Measurements from ENCODE around the gene HOXA7. TPM values are rescaled to one million over a fixed set of nuclear protein-coding genes. Genes with fewer than 3 reads are reported as not detected.

HOXA7 gene
- total RNA-seq, result not detected
- long read RNA-seq, result 0 reads

DNA sequence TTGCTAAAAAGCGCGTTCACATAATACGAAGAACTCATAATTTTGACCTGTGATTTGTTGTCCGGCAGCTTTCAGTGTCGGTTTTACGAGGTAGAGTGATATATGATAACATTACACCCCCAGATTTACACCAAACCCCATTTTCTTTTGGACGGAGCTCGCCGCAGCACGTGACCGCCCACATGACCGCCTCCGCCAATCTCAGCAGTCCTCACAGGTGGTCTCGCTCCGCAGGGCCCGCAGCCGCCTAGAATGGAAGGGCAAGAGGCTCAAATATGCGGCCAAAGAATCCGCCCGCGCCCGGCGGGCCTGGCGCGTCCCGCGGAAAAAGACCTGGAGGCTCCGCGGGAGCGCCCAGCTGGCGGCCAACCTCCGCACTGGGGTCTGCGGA, at the start of gene HOXA7:
HOXA7 (minus strand) TSS at position 168 of the 391 bp plus-strand sequence; CDS start at position 38, 130 bp downstream.
- no peak for DNase-seq (ENCODE audit: low spot score)
- intact Hi-C loops (cut with DNase I), result no loop called here

DNA sequence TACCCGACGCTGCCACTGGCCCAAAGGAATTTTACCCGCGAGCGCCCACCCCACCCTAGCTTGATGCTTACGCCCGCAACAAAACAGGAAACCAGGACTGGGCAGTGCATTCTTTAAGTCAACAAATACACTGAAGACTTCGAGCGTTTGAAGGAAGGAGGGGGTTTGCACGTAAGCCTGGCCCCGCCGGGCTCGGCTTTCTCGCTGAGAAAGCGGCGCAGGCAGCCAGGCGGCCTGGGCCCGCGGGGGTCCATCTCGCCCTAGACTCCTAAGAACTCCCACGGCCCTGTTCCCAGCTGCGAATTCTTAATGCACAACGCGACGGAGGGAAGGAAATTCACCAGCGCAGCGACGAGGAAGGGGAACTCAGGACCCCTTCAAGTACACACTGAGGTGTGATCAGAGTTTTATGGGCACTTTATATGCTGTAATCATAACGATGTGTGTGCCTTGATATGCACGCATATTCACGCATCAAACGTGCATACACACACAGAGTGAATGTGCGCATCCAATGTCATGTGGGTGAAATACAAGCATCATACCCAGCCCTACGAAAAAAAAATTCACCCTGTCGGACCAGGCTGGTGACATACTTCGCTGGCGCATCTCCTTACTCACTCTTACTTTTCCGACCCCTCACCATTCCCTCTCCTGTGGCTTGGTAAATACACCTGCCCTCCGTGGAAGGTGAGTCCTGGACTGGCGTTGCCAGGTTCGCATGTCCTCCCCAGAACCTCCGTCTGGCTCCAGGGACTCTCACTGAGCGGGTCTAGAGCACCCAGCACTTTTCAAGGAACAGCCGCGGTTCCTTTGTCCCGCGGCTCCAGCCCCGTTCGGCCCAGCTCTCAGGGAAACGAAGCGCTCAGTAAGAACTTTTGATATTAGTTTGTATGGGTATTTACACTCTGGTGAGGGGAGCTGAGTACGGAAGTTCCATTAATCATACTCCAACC, 49.1 kb upstream of the HOXA7 start:
- intact Hi-C loops (cut with DNase I), result no loop called here
- no peak for DNase-seq (ENCODE audit: low spot score)

DNA sequence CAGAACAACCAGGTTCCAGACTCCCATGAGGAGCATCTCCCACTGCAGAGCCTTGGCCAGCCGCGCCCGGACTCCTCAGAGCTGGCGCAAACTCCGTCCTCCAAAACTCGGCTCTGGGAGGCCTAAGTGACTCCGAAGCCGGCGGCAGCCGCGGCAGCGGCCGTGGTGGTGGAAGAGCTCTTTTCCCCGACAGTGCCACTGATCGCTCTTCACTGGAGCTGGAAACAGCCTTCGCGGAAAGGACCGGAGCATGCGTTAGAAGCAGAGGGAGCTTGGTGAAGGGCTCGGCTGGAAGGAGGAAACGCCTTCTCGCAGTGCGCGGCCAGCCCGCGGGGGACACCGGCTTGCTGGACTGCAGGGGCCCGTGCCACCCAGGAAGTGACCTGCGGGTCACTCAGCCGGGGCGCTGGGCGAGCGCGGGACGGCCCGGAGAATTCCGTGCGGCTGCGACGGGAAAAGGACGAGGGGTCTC, 48.4 kb upstream of the HOXA7 start:
- DNase-seq (ENCODE audit: low spot score), result peak; percentile 60
- intact Hi-C loops (cut with DNase I), result no loop called here

DNA sequence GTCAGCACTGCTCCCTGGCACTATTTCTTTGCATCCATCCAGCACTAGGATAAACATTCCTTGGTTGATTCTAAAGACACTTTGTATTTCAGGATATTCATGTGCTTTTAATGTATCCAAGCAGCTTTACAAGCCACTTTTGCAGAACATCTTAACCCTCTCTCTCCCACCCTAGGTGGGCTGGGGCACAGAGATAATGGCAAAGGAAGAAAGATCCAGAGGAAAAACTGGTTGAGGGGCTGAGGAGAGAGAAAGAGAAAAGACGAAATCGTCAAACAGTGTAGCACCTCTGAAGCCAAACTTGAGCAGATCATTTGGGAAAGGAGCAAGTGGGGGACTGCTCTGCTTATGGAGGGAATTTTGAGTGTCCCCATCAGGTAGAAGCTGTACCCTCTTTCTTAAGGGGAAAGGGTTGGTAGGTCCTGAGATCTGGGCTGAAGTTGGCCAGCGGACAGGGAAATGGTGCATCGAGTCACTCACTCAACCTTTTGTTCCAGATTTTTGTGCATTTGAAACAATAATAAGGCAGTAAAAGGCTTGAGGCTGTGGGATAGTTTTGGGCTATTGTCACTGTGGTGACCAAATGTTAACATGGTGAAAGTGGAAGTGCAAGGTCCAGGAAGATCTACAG, 47.6 kb upstream of the HOXA7 start:
- intact Hi-C loops (cut with DNase I), result no loop called here
- no peak for DNase-seq (ENCODE audit: low spot score)

DNA sequence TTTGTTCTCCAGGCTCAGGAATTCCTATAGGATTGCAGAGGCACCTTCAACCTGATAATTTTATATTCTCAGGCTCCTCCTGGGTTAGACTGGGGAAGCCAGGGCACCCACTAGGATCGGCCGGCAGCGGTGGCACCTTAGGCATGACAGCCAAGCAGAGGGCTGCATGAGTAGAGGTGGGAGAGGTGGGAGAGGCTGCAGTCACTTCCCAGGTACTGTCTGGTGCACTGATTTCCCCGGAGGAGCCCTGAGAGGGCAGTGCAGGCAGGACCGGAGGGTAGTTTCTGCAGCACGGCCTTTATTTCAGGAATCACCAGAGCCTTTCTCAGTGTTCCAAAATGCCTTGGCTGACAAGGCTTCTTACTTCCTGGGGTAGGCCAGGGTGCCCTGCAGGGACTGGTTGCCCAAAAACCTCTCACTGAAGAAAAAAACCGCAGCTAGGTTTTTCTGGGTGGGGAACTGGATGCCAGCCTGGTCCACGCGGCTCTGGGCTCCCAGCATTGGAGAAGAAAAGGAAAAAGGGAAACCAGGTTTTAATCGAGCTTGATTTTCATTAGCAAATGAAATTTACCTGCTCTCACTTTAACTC, 47.0 kb upstream of the HOXA7 start:
- no peak for DNase-seq (ENCODE audit: low spot score)
- intact Hi-C loops (cut with DNase I), result no loop called here

DNA sequence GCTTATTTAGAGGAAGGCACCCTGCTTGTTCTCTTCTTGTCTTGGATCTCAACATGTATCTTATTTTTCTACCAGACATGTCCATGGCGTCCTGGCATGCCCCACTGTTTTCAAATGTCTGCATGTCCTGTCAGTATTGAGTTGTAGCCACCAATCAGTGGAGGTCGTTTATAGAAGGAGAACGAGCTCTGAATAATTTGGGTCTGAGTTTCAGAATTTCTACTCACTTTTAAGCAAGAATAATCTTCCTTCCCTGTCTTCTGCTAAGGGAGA, 46.3 kb upstream of the HOXA7 start:
- intact Hi-C loops (cut with DNase I), result no loop called here

DNA sequence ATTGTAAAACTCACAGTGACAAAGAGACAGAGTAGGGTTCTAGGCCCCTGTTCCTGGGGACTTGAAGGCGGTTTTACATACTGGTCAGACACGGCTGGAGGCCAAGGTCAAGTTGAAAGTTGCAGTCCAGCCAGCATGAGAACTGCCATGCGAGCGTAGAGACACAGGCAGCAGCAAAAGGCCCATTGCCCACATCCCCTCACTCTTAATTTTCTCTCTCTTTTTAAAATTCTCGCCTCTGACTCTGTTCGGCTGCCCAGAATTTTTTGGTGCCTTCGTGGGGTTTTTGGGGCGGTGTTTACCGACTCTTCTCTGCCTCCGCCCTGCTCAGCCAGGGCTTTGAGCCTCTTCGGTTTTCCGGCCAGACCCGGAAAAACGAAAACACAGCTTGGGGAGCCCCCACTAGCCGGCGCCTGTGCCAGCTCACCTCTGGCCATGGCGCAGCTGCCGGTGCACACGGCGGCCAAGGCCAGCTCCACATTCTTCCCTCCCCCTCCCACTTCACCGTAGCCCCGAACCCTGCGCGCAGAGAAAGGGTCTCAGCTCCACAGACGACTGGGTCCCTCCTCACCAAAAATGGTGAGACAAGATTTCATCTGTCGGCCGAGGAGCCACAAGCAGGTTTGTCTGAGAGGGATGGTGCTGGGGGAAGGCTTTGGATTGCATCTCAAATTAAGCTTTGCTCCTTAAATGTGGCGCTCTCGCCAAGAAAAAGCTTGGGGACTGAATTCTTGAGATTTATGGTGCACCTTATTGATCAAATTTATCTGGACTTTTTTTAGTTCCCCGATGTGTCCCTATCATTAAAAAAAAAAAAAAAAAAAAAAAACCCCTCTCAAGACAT, 45.8 kb upstream of the HOXA7 start:
- intact Hi-C loops (cut with DNase I), result no loop called here
- peak; percentile 66 for DNase-seq (ENCODE audit: low spot score)

More for the DNA sequence above, 46.3 kb upstream of the HOXA7 start:
- DNase-seq (ENCODE audit: low spot score), result no peak

DNA sequence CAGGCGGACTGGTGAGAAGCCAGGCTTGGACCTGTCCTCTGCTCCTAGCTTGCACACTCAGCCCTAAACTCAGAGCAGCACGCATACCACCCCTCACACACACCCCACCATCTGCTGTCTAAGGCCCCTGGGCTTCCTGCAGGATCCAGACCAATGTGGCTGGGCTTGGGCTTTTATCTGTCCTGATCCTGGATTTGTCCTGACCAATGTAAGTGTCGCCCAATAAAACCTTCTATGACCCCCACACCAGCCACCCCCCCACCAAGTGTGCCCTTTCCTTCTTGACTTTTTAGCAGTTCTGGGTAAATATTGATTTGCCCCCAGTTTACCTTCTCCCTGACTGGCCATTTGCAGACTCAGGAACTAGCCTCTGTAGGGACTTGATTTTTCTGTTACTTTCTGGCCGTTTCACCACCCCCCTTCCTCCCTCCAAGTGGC, 45.1 kb upstream of the HOXA7 start:
- DNase-seq (ENCODE audit: low spot score), result peak; percentile 54
- intact Hi-C loops (cut with DNase I), result no loop called here

DNA sequence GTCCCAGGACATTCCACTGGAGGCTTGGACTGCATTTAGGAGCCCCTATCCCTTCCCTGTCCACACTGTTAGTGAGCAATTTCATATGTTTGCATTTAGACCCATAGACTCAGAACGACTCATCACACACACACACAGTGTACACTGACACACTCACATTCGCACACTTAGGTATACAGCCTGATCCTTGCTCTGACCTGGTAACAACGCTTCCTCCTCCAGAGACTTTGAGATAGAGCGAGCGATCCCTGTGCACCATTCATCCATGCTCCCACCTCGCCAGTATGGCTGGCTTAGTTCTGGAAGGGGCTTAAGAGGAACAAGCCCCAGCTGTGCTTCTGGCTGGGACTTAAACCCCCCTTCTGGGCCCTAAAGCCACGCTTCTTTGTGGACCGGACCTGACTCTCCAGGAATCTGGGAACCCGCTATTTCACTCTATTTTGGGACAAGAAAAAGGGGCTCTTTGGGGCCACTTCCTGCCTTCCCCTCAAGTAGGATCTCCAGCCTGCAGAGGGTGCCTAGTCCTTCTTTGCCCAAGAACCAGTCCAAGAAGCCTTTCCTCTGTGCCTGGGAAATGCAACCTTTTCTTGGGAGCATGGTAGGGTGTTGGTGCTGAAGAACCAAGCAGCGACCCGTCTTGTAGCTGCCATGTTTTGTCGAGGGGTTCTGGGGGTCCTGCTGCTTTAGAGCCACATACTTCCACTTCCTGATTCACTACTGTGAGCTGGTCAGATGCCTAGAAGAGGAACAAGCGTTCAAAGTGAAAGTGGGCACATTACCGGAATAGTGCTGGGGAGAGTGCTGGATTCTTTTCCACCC, 44.5 kb upstream of the HOXA7 start:
- DNase-seq (ENCODE audit: low spot score), result peak; percentile 44
- intact Hi-C loops (cut with DNase I), result no loop called here

DNA sequence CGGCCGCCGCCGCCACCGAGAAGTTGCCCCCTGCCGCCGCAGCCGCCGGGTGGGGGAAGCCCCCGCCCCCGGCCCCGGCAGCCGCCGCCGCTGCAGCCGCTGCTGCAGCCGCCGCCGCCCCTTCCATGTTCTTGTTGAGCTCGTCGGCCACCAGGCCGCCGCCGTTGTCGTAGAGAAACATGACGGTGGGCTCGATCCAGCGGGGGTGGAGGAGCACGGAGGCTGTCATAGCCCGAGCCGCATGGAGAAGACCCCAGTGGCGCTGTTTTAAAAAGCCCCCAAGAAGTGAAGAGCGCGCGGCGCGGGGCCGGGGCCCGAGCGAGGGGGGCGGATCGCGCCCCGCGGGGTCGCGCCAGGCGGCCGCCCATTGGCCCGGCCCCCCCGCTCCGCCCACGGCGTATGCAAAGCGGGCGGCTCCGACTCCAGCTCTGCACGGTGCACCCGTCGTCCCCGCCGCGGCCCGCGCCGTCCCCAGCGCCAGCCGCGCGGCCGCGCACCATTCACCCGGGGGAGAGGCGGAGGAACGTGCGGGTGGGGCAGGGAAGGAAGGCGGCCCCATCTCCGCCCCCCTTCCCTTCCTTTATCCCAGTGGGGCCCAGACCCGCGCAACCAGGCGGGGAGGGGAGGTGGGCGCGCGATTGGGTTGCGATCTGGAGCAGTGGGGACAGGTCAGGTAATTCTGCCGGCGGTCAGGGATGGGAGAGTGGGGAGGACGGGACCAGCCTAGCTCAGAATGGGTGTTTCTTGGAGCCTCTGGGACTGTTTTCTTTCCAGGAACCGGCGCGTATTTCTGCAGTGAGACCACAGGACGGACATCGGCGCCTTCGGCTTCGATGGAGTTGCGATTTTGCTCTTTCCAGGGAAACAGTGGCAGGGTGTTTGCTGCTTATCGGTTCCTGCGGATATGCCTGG, 43.6 kb upstream of the HOXA7 start, which contains the start of gene HOXA13:
HOXA13 (minus strand) TSS at position 243 of the 912 bp plus-strand sequence; CDS start at position 229, 14 bp downstream.
- intact Hi-C loops (cut with DNase I), result loop anchor here (5.0 to 10.0 kb wide), 3 partner anchors 722 to 895 kb away; no protein-coding TSS in a partner anchor
- DNase-seq (ENCODE audit: low spot score), result peak; percentile 61

DNA sequence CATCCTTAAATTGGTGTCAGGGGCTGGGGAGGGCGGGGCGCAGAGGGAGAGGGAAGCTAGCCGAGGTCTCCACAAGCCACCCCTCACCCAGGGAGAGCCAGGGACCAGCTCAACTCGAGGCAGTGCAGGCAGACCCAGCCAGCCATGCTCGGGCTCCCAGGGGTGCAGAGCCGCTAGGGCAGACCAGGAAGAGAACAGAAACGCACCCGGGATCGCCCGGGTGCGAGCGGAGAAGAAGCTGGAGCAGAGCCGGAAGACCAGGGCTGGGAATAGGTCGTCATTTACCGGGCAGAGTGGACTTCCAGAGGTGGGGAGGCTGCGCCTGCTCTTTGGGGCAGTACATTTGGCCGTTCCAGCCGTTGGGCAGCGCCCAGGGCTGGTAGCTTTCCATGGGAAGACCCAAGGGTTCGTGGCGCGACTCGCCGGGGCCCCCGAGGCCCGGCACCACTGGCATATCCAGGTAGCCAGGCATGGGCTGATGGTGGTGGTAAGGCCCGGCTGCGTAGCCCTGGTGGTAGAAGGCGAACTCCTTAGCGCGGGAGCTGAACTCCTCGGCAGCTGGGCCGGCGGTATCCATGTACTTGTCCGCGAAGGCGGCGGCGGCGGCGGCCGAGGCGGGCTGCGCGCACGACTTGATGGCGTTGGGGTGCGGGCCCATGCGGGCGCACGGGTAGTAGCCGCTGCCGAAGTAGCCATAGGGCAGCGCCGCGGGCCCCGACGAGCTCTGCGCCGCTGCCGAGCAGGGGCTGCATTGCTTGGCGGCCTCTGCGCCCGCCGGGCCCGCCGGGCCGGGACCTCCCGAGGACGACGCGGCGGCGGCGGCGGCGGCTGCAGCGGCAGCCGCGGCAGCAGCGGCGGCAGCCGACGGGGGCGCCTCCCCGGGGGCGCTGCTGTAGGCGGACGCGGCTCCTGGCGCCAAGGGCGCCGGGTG, 42.7 kb upstream of the HOXA7 start:
- peak; percentile 55 for DNase-seq (ENCODE audit: low spot score)
- intact Hi-C loops (cut with DNase I), result loop anchor here (5.0 to 10.0 kb wide), 3 partner anchors 723 to 896 kb away; no protein-coding TSS in a partner anchor

DNA sequence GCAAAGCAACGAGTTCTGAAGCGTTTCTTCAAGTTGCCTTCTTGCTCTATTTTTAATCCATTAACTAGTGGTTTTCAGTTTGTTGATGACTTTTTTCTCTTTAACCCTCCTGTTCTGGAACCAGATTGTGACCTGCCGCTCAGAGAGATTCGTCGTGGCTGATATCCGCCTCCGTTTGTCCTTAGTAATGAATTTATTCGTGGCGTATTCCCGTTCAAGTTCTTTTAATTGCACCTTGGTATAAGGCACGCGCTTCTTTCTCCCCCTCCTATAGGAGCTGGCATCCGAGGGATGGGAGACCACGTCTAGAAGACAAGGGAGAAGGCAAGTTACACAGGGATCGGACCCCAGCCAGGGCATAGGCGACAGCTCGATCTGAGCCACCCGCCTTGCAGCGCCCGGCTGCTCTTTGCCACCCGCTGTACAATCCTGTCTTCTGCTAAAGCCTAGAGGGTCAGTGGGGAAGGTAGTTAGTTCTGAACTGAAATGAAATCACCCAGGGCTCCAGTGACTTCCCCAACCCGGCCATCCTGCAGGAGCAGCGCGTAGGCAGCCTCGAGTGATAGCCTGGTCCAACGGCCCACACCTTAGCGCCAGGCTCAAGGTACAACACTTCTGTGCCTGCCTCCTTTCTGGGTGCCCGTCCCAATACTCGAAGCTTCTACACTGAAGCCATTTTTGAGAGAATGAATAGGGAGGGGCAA, 41.8 kb upstream of the HOXA7 start:
- intact Hi-C loops (cut with DNase I), result loop anchor here (5.0 to 10.0 kb wide), 3 partner anchors 724 to 897 kb away; no protein-coding TSS in a partner anchor
- no peak for DNase-seq (ENCODE audit: low spot score)

DNA sequence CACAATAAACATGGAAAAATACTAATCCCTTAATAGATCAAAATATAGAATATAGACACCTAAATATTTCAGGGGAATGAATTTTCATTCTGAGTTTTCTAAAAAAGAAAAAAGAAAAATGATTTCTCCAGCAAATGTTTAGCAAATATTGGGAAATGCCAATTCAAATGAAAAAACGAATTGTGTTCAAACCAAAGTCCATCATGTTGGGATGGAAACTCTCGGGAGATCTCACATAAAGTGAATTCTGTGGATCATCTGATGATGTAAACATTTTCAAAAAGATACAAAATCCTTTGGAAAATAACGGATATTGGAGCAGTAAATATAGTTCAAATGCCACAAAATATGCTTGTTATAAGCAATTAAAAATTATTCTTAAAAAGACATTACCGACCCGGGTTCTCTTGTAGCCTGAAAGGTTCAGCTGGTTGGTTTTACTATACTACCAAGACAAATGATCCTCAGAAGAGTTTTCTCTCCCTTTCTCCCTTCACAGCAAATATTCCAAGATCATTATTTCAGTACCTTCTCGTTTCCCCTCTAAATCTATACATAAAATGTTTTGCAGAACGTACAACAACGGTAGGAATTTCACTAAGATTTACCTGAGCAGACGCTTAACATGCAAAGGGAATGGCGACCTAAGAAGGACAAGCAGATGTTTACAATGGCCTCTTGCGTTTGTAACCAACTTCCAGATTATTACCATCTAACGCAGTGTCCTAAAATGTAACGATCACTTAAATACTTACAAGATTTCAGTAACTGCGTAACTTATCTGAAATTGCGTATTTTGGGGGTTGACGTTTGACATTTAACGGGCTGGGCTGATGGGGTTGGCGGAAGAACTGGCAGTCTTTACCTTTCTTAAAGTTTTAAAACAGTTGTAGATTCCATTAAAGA, 40.9 kb upstream of the HOXA7 start:
- intact Hi-C loops (cut with DNase I), result loop anchor here (5.0 to 10.0 kb wide), 3 partner anchors 725 to 897 kb away; no protein-coding TSS in a partner anchor
- no peak for DNase-seq (ENCODE audit: low spot score)

DNA sequence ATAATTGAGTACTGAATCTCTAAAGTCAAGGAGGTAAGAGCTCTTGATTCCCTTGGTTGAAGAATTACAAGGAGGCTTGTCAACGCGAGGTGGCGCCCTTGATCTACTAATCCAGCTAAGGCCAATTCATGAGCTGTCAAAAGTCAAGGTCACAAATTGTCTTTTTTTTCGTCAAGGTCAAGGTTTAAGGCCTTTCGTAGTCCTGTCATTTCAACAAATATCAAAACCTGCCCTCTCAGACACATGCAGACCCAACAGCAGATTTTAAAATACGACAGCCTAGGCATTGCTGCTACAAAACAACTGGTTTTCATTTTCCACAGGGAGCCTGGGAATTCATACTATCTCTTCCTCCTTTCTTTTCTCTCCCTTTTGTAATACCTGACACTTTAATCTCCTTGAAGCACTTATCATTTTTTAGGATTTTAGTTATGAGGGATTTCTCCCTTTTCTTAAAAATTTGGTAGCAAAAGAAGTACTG, 39.9 kb upstream of the HOXA7 start:
- peak; percentile 86 for DNase-seq (ENCODE audit: low spot score)
- intact Hi-C loops (cut with DNase I), result loop anchor here (5.0 to 10.0 kb wide), 3 partner anchors 726 to 898 kb away; no protein-coding TSS in a partner anchor
